GM12801 (cell line): ENCODE measurements around the gene ZNF454.

Experiments used
- TF ChIP-seq, protein P1 (sequence below): IDR thresholded peaks from one replicate; pipeline ENCODE4 v1.5.1; 2011; ENCODE audit warnings: control low read depth; ENCODE audit not compliant: insufficient read length; ENCODE audit errors: extremely low read depth

ZNF454 gene

DNA sequence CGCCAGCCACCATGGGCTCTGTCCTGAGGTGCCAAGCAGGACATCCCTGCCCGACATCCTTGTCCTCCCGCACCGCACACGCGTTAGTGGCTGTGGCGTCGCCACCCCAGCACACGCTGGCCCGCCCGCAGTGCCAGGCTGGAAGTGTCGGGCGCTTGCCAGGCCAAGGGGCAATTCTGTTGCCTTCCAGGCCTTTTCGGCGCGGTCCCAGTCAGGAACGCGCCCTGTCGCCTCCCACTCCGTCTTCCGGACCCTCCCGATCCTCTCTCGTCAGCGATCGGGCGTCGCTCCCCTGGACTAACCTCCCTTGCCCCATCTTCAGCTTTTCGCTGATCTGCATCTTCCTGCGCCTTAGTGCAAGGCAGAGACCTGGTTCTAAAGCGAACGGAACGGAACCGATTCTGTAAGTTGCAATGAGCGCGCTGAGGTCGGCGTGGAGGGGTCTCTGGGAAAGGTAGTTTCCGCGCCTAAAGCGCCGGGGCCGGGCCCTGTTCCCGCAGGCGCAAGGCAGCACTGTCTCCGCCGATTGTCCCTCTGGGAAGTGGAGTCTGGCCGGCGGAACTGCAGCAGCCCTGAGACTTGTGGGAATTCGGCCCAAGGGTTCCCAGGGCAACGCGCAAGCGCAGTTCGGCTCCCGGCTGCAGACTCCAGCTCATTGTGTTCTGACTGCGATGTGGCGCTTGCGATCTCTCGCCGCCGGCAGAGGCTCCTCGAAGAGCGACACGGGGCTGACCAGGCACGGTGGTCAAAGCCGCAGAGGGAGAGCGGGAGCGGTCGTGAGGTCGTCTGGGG, at the start of gene ZNF454:
Gene ZNF454, plus strand, starts transcription at position 630 of the 792 bp plus-strand sequence. CDS start 1,594 bp downstream, outside the sequence.
- TF ChIP-seq, protein P1, sequence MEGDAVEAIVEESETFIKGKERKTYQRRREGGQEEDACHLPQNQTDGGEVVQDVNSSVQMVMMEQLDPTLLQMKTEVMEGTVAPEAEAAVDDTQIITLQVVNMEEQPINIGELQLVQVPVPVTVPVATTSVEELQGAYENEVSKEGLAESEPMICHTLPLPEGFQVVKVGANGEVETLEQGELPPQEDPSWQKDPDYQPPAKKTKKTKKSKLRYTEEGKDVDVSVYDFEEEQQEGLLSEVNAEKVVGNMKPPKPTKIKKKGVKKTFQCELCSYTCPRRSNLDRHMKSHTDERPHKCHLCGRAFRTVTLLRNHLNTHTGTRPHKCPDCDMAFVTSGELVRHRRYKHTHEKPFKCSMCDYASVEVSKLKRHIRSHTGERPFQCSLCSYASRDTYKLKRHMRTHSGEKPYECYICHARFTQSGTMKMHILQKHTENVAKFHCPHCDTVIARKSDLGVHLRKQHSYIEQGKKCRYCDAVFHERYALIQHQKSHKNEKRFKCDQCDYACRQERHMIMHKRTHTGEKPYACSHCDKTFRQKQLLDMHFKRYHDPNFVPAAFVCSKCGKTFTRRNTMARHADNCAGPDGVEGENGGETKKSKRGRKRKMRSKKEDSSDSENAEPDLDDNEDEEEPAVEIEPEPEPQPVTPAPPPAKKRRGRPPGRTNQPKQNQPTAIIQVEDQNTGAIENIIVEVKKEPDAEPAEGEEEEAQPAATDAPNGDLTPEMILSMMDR, result no peak

DNA sequence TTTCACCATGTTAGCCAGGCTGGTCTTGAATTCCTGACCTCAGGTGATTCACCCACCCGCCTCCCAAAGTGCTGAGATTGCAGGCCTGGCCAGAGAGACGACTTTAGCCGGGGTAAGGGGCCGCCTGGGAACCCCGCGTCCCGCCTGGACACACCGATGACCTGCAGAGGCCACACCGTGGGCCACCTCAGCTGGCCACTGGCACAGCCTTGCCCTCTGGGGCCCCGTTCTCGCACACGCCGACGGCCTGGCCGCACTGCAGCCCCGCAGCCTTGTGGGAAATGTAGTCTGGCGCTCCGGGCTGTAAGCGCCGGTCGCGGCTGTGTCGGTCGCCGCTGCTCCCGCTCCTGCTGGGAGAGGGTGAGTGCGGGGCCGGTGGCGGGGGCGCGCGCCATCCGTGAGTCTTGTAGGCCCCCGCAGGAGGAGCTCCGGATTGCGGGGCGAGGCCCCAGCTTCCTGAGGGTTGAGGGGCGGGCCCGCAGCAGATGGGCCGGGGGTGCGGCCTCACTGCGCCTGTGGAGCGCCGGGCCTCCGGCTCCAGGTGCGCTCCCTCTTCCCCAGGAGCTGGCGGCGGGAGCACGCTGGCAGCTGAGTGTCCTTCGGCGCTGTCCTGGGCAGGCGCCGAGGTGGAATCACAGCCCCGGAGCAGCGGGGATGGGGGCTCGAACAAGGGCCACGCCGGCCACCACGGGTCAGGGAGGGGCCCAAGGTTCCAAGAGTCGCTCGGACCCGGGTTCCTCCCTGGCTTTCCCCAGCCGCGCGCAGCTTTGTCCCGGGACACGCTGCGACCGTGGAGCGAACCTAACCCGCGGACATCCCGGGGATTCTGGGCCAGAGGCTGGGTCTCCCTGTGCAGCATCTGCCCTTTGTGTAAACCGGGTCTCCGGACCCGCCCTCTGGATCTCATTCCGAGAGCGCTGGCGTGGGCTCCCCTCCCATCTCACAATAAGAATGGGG, 45.1 kb upstream of the ZNF454 start, which contains the start of gene ZFP2:
Gene ZFP2, plus strand, starts transcription at position 299 of the 957 bp plus-strand sequence. CDS start 35,401 bp downstream, outside the sequence.
- TF ChIP-seq, protein P1, result no peak

DNA sequence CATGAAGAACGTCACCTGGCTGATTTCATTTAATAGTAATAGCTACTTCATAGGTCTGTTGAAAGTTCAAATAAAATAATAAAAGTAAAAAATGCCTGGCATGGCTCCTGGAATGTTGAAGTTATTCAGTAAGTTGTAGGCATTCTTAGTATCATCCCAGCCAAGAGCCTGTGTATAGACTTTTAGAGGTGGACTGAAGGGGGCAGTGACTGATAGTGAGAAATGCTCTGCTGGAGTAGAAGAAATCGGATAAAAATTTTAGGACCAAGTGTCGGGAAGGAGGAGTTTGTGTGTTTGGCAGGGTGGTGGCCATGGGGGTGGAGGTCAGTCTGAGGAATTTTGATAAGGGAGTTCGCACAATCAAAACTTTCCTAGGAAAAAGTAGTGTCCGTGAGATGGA, 41.7 kb upstream of the ZNF454 start:
- TF ChIP-seq, protein P1, result no peak

DNA sequence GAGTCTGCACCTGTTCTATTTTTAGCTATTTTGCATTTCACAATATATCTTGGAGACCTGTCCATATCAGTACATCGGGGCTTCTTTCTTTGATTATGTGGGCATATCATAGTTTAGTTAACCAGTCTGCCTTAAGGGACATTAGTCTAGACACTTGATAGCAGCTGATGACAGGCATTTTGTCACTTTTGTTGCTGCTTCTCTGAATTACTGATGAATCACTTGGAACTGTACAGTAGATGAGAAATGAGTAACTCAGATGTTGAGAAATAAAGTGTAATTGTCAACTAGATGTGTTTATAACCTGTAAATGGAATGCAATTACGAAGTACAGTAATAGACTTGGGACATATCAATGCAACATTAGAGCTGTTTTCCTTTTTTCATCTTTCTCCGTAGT, 38.1 kb upstream of the ZNF454 start:
- TF ChIP-seq, protein P1, result no peak

DNA sequence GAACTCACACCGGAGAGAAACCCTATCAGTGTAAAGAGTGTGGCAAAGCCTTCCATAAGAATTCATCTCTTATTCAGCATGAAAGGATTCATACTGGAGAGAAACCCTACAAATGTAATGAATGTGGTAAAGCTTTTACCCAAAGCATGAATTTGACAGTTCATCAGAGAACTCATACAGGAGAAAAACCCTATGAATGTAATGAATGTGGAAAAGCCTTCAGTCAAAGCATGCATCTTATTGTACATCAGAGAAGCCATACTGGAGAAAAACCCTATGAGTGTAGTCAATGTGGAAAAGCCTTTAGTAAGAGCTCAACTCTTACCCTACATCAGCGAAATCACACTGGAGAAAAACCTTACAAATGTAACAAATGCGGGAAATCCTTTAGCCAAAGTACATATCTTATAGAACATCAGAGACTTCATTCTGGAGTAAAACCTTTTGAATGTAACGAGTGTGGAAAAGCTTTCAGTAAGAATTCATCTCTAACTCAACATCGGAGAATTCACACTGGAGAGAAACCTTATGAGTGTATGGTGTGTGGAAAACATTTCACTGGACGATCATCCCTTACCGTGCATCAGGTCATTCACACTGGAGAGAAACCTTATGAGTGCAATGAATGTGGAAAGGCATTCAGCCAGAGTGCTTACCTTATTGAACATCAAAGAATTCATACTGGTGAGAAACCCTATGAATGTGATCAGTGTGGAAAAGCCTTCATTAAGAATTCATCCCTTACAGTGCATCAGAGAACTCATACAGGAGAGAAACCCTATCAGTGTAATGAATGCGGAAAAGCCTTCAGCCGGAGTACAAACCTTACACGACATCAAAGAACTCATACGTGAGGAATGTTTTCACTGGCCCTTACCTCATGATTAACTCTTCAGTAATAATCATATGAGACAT, 8.9 kb upstream of the ZNF454 start:
- TF ChIP-seq, protein P1, result no peak

- TF ChIP-seq, protein P1, result no peak
Observed at GRCh38 chr5:178941361-178941760, 363 bp downstream of the ZNF454 start.
